NCI-H2227 treated with DMSO at 0.1 percent for 48 hours (cell line): Measurements from ENCODE around the gene DNAJC25.
"Not testable (repeated sequence)": the region's sequence is repeated elsewhere in the genome, so short reads cannot be mapped to it uniquely, and the experiment has no call there.

Experiments used
- DNase-seq: peaks from one replicate; lab custom pipeline; 2025; lab: John Stamatoyannopoulos, UW

Gene DNAJC25

DNA sequence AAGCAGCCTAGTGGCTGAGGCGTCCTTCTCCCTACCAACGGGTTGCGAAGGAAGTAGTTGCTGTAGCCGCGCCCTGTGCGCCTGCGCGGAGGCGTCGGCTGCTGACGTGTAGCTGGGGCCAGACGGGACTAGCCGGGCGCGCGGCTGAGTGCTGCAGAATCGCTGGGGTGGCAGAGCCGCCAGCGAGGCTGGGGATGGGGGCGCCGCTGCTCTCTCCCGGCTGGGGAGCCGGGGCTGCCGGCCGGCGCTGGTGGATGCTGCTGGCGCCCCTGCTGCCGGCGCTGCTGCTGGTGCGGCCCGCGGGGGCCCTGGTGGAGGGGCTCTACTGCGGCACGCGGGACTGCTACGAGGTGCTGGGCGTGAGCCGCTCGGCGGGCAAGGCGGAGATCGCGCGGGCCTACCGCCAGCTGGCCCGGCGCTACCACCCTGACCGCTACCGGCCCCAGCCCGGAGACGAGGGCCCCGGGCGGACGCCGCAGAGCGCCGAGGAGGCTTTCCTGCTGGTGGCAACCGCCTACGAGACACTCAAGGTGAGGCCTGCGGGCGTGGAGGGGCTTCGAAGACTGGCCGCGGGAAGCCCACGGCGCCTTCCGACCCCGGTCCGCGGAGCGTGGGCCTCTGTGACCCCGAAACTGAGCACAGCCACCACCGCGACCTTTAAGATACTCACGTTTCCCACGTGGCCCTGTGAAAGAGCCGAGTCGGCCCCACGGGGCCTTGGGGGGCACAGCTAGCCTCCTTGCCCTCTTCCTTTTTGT, at the start of gene DNAJC25:
TSS of gene DNAJC25 (plus strand) at position 121 of the 758 bp plus-strand sequence. CDS start at position 195, 74 bp downstream.
- DNase-seq: peak; percentile 96

DNA sequence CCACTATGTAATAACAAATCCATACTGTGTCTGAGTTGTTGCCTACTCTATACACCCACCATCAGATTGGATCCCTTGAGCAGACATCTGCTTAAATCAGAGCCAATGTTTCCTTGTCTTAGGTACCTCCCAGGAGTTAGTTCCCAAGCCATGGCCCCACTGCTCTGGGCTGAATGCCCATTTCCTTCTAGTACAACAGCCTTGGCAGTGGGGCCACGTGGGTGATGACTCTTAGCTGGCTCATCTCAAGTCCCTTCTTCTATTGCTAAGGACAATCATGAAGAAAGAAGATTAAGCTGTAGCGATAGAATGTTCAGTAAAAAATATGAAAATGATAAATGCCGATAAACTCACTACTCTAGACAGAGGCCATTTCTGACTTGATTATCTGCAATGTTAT, 48.2 kb upstream of the DNAJC25 start:
- DNase-seq: no peak

DNA sequence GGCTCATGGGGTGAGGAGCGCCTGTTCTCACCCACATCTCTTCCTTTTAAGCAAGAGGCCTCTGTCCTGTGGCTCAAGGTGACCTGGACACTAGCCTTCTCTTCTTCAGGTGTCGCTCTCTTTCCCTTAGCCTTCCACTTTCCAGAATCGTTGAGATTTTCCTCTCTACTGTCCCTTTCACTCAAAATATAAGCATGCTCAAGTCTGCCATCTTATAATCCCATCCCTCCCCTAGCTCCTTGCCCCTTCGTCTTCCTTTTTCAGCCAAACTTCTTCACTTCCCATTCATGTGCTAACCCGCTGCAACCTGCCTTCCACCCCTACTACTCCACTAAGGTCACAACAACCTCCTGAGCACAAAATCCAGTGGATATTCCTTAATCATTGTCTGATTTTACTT, 44.8 kb upstream of the DNAJC25 start:
- no peak for DNase-seq

DNA sequence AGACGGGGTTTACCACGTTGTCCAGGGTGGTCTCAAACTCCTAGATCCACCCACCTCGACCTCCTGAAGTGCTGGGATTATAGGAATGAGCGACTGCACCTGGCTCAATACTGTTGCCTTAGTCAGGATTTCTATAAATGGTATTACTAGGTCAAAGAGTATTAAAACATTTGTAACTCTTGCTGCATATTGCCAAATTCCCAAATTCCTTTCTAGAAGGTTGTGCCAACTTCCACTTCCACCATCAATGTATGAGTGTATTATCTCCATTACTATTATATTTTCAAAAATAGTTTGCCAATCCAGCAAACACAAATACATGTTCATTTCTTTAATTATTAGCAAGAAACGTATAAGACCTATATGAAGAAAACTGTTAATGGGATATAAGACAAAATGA, 42.3 kb upstream of the DNAJC25 start:
- DNase-seq: no peak

DNA sequence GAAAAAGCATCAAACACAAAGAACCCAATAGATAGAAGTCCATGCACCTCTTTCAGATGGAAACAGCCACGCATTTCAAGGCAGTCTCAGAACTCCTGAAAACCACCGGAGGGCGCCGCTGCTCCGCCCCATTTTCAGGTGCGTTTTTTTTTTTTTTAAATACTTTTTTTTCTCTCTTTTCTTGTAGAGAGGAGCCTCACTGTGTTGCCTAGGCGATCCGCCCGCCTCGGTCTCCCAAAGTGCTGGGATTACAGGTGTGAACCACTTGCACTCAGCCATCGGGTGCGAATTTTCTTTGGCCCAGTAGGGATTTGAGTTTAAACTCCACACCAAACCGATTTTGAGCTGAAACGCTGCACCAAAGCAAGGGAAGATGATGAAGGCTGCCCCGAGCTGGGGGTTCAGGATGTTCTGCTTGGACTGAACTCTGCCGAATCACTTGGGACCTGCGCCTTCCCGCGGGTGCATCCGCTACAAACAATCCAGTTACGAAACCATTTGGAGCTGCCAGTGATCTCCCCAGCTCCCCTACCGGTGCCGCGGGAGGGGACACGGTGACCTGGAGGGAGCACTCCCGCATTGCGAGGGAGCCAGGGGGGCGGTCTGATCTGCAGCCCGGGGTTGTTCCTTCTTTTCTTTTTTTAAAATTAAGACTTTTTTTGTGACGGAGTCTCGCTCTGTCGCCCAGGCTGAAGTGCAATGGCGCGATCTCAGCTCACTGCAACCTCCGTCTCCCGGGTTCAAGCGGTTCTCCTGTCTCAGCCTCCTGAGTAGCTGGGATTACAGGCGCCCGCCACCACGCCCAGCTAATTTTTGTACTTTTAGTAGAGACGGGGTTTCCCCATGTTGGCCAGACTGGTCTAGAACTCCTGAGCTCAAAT, 33.0 kb upstream of the DNAJC25 start:
- DNase-seq: peak; percentile 23

DNA sequence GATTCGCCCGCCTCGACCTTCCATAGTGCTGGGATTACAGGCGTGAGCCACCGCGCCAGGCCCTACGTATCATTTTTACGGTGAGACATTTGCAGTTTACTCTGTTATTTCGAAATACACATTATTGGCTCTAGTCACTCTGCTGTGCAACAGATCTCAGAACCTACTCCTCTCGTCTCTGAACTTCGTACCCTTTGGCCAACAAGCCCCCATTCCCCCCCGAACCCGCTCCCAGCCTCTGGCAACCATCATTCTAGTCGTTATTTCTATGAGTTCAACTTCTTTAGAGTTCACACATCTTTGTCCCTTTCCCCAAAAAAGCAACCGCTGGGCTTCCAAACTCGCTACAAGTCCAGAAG, 32.4 kb upstream of the DNAJC25 start:
- no peak for DNase-seq

DNA sequence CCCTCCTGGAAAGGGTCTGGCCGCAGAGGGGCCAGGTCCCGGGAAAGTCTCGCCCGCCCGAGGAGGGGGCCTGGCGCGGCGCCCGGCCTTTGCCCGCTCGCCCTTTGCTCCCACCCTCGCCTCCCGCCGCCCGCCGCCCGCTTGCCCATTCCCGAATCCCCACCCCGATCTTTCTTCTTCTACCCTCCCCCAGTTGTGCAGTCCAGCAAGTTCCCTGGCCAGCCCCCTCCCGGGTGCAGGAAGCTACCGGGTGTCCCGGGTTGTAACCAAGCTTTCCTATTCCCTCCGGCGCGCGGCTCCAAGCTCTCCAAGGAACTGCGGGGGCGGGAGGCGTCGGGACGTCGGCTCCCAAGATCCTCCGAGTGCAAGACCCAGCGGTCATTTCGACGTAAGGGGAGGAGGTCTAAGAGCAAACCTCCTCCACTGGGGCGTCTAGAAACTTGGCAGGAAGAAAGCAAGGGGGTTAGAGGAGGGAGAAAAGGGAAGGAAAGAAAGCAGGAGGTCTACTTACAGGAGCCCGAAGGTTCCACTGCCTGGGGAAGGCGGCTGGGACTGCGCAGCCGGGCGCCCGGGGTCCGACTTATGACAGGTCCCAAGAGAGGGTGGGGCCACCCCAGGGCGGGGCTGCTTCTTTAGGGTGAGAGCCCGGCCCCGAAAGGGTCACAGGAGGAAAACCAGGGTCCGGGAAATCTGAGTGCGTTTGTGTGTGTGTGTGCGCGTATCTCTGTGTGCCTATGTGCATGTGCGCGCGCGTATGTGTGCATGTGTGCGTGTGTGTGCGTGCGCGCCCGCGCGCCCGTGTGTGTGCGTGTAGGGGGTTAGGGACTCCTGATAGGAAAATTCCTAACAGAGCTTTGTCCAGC, 31.8 kb upstream of the DNAJC25 start, which contains the start of gene PTGR1:
TSS of gene PTGR1 (minus strand) at position 556 of the 863 bp plus-strand sequence. CDS start 2,225 bp downstream, outside the sequence.
- DNase-seq: peak; percentile 71

DNA sequence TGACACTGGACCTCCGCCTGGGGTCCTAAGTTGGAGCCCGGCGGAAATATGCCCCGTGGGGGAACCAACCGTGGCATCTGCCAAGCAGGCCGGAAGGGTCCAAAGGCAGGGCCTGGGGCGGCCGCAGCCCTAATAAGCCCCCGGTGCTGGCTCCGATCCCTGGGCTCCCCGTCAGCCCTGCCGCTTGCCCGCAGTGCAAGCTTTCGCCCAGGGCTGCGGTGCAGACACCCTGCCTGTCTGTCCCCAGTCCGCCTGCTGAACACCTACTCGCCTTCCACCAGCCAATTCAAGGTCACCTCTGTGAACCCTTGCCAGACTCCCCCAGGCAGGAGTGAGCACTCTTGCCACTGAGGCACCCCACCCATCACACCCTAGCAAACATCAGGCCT, 31.2 kb upstream of the DNAJC25 start:
- DNase-seq: no peak

DNA sequence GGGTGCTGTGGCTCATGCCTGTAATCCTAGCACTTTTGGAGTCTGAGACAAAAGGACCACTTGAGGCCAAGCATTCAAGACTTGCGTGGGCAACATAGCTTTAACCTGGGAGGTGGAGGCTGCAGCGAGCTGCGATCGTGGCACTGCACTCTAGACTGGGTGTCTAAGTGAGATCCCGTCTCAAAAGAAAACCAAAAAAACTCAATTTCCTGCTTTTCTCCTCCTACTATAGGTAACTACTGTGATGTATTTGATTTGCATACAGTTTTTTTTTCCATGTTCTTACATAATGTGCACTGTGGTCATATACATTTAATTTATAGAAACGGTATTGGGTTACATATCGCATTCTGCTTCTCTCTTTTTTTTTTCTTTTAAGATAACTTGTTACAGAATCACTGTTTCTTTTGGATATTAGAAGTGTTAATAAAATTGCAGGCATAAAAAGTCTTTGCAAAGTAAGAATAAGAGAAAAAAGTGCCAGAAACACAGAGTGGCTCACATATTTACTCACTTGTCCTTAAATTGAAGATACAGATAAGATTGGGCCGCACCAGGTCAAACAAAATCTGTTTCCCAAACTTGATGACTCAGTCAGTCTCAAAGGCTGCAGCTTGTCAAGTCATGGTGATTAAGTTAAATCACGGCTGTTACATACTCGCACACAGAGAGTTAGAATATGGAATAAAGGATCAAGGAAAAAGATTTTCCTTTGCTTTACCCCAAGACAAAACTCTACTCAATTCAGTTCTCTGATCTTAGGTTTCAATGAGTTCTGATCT, 29.7 kb upstream of the DNAJC25 start:
- DNase-seq: no peak

DNA sequence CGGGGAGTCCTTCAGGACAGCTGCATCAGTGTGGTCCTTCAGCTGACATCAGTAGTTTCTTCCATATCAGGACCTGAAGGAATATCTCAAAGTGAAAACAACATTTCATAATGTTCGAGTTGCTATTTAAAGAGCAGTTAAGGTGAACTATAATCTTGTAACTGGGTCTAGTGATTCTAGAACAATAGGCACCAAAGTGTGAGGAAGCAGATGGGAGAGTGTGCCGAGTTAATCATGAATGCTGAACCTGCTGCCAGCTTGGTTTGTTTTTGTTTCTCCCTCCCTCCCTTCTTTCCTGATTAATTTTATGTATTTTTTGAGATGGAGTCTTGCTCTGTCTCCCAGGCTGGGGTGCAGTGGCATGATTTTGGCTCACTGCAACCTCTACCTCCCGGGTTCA, 28.1 kb upstream of the DNAJC25 start:
- no peak for DNase-seq

DNA sequence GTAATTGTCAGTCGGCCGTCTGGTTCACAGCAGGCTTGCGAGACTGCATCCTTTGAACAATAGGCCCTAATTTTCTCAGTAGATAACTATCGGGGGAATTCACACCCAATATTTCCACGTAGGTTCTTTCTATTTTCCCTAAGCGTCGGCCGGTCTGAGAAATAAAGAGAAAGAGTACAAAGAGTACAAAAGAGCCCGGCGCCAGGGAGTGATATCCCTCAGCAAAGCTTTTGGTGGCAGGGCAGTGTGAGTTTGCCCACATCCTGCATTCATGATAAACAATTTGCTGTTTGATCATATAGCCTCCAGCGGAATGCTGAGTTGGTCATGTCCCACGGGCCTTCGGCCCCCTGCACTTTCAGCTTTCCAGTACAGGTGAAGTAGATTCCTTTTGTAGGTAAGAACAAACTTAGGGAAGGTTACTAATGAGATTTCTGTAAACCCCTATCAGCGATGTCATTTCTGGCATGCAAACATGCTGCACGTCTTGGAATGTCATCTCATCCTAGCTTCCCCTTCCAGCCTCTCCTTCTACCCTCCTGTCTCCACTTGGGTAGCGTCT, 27.0 kb upstream of the DNAJC25 start:
- DNase-seq: no peak

DNA sequence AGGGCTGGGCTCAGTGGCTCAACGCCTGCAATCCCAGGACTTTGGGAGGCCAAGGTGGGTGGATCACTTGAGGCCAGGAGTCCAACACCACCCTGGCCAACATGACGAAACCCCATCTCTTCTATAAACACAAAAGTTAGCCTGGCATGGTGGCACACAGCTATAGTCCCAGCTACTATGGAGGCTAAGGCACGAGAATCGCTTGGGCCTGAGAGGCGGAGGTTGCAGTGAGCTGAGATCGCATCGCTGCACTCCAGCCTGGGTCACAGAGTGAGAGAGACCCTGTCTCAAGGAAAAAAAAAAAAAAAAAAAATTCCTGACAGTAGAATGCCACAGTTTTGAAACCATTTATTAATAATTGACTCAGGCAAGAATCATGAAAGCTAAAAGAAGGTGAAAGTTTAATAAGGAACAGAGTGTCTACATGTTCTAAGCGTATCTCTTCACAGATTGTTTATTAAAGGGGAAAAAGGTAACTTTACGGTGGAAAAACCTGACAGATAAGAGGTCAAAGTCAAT, 26.0 kb upstream of the DNAJC25 start:
- DNase-seq: no peak

DNA sequence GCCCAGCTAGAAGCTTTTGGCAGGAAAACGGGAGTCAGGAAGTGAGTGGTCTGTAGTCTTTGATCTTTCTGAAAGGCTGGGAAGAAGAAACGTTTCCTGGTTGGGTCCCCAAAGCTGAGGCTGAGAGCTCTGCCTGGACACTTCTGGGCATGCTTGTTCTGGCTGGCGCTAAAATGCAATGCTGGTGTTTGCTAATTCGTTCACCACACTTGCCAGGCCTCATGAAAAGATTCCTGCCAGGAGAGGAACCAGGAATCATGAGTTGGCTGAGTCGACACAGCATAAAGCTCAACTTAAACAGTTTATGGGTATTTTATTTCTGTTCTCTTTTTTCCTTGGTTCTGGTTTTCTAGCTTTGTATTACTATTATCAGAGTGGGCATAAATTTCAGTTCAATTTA, 21.0 kb upstream of the DNAJC25 start:
- no peak for DNase-seq

DNA sequence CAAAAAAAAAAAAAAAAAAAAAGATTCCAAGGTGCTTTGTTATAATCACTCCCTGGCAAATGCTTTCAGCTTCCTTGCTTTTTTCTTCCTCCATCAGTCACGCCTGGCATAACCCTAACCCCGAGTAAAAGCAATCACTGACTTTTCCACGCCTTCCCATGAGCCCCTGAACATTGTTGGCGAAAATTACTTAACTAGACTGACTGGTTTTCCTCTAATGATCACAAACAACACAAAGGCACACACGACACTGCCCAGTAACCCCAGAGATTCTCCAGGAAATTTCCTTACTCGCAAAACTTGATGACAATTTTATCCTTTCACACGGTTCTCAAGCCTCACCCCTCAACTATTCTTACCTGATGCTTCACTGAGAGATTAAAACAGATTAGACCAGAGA, 20.3 kb upstream of the DNAJC25 start:
- DNase-seq: no peak

DNA sequence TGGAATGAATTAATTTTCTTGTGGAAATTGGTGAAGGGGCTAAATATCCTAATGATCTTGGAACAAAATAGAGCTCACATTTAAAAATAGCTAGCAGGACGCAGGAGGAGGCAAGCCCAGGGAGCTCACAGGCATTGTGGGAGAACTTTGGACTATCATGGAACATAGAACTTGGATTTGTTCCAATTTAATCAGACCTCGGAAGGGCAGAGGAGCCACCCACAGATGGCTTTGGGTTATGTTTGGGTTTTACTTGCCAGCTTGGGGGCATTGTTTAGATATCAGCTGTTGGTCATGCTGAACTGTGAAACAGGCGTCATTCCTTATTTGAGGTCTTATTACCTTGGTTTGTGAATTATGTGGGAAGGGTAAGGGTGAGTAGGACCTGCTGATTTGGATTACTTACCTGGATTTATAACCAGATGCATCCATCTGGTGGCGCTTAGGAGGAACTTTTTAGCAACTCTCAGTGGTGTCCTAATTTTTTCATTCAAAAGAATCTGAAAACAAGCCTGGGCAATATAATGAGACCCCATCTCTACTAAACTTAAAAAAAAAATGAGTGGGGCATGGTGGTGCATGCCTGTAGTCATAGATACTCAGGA, 17.6 kb upstream of the DNAJC25 start:
- DNase-seq: no peak

DNA sequence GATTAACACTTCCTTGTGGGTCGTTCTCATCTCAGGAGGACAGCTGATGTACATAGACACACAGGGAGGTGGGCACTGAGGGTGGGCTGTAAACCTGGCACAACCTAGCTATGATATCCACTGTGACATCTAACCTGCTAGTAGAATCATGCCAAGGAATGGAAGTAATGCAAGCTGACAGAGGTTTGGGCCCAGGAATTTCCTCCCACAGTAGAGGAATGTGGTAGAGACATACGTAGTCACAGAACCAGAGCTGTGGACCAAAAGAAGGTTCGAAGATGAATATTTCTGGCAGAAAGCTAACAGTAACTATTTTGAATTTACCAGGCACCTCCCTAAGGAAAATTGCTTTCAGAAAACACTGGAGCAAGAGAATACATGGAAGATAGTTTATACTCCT, 15.2 kb upstream of the DNAJC25 start:
- no peak for DNase-seq

DNA sequence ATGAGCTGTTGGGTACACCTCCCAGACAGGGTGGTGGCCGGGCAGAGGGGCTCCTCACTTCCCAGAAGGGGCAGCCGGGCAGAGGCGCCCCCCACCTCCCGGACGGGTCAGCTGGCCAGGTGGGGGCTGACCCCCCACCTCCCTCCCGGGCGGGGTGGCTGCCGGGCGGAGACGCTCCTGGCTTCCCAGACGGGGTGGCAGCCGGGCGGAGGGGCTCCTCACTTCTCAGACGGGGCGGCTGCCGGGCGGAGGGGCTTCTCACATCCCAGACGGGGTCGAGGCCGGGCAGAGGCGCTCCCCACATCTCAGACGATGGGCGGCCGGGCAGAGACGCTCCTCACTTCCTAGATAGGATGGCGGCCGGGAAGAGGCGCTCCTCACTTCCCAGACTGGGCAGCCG, 13.8 kb upstream of the DNAJC25 start:
- not testable (repeated sequence) for DNase-seq

DNA sequence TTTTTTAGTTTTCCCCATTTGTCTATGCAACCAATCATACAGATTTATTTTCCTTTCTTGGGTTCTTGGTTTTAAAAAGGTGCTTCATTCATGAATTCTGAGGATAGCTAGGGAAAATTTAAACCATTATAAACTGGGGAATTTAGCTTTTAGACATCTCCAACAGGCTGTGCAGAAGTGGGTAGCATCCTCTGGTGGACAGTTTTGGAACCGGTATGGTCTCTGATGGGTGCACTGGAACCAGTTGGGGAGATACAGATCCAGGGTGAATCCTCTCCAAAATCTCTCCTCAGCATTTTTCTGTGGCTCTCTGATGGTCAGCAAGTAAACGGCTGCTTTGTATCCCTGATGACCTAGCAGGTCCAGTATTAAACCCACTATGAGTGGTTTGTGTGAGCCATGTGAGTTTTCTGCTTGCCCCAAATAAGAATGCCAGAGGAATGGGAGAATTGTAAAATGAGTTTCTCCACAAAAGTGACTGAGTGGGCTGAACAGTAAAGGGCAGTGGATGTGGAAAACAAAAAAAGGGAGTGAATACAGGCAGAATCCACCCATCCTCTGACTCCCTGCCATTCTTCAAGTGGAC, 9.1 kb upstream of the DNAJC25 start:
- DNase-seq: no peak

DNA sequence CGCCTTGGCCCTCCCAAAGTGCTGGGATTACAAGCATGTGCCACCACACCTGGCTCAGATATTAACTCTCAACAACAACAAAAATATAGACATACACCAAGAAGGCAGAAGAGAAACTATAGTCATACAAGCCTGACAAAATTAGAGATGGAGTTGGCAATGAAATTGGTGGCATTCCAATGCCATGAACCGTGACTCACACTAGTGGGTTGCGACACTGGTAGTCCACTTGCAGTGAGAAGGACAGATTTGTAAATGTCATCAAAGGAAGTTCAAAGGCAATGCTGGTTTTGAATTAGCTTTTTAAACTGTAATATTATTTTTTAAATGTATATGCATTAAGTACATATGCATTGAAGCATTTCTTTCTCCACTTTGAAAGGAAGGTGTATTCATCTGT, 8.5 kb upstream of the DNAJC25 start:
- DNase-seq: no peak
